GM19328 (cell line): ENCODE data around the gene PLXNC1.

Experiments used
- ATAC-seq: cut with Tn5 transposase; IDR thresholded peaks from one replicate; pipeline ENCODE4 v1.9.1; 2021; ENCODE audit warnings: mild to moderate bottlenecking, moderate library complexity; ENCODE audit not compliant: unreplicated experiment

PLXNC1 gene

DNA sequence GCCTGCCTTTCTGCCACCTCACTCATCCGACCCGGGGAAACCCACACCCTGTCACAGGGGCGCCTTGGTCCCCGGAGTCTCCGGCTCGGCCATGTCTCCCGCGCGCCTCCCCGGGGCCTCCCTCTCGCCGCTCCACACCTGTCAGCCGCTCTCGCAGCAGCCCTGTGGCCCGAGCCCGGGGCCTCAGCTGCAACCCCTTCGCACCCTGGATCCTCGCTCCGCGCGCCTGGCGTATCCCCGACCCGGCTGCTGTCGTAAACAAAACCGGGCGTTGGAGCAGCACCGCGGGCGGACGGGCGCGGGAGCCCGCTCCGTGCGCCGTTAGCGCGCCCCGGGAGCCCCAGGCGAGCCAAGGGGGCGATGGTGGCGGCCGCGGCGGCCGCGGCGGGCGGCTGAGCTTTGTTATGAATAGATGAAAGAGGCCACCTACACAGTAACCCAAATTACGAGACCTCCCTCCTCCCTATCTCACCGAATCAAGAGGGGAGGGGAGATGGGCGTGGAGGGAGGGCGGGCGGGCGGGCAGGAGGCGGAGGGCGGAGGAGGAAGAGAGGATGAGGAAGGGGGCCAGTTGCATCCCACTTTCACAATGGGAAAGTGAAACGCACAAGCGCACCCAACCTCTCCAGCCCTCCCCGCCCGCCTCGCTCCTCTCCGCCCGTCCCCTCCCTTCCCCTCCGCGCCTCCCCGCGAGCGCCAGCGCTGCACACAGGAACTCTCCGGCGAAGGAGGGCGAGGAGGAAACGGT, at the start of gene PLXNC1:
Gene PLXNC1 (plus strand): TSS at position 587 of the 748 bp plus-strand sequence. CDS start 395 bp downstream, outside the sequence.
- ATAC-seq, result peak; percentile 44

DNA sequence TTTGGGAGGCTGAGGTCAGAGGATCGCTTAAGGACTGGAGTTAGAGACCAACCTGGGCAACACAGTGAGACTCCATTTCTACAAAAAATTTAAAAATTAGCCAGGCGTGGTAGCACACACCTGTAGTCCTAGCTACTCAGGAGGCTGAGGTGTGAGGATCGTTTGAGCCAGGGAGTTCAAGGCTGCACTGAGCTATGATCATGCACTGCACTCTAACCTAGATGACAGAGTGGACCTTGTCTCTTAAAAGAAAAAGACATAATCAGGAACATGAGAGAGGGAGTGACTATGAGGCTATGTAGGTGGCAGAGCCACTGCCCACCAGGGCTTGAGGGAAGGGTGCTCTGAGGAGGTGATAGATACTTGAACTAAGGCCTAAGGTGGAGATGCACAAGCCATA, 49.2 kb upstream of the PLXNC1 start:
- ATAC-seq, result no peak

DNA sequence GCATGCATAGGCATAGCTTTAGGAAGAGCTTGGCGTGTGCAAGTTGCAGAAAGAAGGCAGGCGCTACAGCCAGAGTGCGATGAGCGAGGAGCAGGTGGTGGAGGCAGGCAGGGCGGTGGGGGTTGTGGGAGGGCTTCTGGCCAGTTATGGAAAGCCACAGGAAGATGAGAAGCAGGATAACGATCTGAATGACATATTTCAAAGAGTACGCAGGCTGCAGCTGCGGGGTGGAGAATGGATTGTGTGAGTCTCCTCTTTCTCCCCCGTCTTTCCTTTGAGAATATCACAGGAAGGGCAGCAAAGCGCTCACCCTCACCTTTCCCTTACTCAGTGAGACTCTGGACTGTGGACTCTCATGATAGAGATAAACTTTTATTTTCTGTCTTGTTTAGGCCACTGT, 48.7 kb upstream of the PLXNC1 start:
- no peak for ATAC-seq

DNA sequence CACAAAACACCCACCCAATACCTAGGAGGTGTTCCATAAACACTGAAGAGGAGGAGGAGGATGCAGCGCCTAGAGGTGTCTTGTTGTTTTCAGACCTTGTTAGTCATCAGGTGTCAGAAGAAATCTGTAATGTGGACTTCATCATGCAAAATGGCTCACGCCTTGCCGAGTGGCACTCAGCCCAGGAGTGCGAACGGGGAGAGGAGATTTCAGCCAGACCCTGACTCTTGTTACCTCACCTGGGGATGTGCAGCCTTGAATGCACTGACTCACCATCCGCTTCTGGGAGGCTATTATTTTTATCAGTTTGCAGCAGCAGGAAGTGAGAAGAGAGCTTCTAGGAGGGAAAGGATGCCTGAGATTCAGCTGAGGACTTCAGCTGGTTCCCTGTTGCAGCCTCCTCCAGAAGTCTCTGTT, 48.2 kb upstream of the PLXNC1 start:
- no peak for ATAC-seq

DNA sequence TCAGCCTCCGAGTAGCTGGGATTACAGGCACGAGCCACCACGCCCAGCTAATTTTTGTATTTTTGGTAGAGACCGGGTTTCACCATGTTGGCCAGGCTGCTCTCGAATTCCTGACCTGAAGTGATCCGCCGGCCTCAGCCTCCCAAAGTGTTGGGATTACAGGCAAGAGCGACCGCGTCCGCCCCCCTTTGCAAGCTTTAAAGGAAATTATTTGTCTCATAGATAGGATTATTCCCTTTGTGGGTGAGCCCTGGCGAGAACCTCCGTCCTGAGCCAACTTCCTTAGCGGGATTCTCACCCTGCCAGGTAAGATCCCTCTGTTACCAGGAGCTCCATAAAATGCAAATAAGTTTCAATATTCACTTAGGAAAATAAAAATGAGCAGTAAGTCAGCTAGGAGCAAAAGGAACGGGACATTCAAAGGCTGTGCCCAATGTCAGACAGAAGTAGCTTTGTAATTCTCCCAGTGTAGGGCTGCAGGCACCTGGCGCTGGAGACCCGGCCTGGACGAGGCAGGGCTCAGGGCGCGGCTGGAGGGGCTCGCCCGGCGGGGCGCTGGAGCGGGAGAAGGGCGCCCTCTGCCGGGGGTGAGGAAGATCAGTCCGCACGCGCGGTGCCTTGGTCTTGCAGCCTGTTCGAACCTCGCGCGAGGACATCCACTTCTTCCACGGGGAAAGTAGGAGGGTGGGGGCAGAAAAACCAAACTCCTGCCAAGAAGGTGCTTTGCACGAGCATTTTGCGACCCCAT, 47.2 kb upstream of the PLXNC1 start:
- peak; percentile 54 for ATAC-seq

DNA sequence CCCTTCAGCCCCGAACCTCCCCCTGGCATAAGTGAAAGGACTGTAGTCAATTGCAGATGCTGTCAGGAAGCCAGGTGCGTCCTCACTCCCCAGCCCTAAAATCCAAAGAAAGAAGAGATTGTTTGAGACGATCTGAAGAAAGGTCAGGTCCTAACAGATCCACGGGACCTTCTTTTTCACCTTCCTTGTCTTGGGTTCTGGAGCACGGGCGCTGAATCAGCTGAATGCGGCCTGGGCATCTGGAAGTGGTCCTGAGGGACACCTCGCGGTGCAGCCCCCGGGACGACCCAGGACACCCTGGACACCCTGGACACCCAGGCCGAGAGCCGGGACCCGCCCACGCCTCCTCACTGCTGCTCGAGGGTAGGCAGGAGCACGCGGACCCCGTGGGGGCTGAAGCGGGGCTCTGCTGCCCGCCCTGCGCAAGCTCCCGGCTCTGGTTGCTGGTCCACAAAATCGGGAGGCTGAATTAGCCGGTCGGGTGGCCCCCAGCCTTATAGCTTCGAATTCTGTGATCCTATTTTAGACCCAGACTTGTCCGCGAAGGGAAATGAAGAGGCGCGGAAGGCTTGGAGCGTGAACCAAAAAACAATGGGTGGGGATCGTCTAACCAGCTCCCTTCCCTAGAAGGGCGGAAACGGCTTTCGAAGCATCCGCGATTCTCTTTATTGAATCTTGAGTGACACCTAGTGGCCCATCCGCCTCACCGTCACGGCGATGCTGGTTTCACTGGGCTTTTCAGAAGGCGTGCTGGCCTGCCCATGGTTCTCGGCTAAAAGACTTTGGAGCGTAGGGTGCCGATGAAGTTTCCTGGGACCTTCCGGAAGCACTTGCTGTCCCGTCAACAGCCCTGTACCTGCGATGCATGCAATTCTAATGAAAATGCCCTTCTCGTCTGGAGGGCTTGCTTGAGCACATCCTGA, 46.4 kb upstream of the PLXNC1 start:
- peak; percentile 70 for ATAC-seq

DNA sequence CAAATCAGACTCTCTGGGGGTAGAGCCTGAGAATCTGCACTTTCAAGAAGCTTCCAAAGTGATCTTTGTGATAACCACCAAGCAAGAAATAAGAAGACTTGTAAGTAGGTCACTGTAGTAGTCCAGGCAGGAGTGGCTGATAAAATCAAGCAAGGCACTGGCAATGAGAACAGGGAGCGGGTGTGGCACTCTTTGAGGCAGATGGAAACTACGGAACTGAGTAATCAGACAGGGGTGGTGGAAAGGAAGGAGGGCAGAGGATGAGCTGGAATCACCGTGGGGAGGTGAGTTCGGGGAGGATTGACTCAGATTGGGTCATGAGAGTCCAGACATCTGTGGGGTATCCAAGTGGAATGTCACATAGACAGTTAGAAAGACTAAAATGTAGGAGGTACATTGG, 44.4 kb upstream of the PLXNC1 start:
- no peak for ATAC-seq

DNA sequence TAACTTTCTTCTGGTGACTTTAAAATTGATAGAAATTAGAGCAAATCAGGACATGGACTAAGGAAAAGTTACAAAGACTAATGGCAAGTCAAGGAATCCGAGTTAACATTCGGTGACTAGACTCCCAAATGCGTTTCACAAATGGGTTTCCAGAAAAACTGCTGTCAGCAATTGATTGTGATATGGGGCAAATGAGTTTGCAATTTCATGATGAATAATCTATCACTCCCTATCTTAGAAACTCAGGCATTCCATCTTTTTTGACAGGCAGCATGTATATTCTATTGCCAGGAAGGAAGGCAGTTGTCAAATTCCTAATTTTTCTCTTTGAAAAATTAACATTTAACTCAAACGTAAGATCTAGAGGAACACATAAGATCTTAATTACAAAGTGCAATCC, 40.5 kb upstream of the PLXNC1 start:
- ATAC-seq, result no peak

DNA sequence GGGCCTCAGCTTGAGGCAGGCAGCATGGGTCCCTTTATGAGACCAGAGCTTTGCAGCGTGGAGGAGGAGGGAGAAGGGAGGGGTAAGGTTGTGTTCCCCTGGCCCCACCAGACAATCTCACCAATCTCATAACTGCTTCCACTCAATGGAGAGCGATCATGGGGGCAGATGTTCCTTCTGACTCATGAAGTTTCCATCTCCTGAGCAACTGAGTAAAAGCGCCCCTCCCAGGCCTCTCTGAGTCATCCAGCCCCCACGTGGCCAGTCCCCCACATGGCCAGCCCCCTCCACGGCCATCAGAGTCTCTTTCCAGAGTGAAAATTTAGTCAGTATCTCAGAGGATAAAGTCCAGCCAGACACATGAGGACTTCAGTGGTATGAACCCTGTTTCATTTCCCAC, 39.2 kb upstream of the PLXNC1 start:
- no peak for ATAC-seq

DNA sequence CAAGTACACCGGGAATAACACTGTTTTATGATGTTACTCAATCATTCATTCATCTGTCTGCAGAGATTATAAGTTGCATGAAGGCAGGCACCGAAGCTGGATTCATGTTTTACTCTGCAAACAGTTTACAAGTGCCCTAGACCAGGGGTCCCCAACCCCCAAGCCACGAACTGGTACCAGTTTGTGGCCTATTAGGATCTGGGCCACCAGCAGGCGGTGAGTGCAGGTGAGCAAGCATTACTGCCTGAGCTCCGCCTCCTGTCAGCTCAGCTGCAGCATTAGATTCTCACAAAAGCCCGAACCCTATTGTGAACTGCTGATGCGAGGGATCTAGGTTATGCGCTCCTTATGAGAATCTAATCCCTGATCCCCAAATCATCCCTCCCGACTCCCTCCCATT, 38.1 kb upstream of the PLXNC1 start:
- no peak for ATAC-seq

DNA sequence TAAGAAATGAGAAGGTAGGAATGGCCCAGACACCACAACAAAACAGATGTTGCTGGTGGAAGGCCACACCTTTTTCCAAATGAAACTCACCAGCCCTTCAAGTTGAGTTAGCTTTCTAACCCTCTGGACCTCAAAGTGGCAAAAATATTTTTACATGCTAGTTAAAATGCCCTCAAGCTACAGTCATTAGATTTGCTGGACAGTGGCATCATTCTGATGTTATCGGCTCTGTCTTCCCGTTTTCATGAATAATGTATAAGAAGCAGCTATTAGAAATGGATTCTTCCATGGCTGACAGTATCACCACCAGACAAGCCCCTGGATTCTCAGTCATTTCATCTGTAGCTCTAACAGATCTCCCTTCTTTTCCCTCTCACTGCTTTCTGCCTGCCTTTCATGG, 37.1 kb upstream of the PLXNC1 start:
- ATAC-seq, result no peak

DNA sequence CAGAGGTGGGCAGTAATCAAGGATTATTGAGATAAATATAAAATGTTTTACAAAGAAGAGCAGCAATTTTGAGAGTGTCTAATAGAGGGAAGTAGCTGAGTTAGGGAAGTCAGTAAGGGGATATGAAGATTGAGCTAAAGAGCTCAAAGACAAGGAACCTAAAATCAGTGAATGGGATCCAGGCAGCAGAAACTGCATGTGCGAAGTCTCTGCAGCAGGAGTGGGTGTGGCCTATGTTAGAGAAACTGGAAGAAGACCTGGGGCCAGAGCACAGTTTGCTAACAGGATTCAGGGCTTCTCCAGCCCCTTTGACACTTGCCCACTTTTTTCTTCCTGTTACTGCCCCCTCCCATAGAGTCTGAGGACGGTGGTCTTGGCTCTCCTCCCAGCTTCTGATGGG, 36.3 kb upstream of the PLXNC1 start:
- ATAC-seq, result no peak

DNA sequence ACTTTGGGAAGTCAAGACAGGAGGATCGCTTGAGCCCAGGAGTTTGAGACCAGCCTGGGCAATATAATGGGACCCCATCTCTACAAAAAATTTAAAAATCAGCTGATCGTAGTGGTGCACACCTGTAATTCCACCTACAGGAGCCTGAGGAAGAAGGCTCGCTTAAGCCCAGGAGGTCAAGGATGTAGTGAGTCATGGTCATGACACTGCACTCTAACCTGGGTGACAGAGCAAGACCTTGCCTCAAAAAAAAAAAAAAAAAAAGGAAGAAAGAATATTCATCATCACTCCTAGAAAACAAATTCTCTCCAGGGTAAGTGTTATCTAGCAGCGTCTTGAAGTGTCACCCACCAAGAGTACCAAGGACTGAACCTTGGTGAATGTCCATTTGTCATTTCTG, 34.2 kb upstream of the PLXNC1 start:
- ATAC-seq, result no peak

DNA sequence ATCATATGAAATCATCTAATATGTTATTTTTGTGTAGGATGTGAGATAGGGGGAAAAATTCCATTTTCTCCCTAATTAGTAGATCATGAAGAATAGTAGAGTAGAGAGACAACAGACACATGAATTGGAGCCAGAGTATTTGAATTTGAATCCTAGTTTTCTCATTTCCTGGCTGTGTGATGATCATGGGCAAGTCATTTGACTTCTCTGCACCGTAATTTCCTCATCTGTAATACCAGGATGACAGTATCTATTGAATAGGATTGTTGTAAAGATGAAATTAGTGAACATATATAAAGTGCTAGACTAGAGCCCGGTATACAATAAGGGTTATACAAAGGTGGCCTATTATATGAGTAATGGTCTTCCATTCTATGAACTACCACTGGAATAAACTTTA, 32.2 kb upstream of the PLXNC1 start:
- ATAC-seq, result no peak

DNA sequence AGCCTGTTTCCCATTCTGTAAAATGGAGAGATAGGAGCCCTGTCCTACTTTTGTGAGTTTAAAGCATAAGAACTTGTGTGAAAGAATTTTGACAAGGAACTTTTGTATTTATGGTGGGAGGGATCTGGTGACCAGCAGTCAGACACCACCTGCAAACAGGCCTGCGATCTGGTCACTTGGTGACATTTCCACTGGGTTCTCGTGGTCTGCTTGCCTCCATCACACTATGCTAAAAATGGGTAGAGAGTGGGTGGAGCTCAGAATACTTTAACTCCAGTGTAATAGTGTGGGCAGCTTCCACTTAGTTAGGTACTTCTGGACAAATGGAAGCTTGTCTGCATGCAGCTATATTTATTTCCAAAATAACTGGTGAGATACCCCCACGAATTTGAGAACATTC, 26.5 kb upstream of the PLXNC1 start:
- ATAC-seq, result no peak

DNA sequence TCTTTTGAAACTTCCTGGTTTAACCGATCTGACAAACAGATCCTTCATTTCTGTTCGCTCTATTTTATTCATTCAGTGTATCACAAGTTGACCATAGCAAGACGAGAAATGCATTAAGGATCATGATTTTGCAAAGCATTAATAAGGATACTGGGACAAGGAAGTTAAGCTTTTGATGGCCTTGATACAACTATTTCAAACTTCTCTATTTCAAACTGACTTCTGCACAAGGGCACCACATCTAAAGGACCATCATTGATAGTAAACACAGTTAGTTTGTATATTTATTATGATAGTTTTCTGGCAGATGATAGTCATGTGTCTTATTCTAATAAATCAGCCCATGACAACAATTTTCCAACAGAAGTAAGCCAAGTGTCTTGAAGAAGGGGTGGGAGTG, 25.8 kb upstream of the PLXNC1 start:
- no peak for ATAC-seq

DNA sequence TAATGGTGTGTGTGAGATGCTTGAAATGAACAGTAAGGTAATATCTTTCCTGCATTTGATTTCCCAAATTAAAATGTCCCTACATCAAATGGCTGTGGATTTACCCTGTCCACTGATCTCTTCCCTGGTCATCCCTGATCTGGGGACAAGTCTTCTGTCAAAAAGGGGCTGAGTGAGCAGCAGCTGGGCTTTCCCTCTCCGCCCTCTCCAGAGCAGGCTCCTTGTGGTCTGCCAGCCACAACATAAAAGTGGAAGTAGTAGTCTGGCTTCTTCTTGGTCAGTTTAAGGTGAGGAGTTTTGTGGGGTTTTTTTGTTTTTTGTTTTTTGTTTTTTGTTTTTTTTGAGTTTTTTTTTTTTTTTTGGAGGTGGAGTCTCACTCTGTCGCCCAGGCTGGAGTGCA, 25.2 kb upstream of the PLXNC1 start:
- ATAC-seq, result no peak

DNA sequence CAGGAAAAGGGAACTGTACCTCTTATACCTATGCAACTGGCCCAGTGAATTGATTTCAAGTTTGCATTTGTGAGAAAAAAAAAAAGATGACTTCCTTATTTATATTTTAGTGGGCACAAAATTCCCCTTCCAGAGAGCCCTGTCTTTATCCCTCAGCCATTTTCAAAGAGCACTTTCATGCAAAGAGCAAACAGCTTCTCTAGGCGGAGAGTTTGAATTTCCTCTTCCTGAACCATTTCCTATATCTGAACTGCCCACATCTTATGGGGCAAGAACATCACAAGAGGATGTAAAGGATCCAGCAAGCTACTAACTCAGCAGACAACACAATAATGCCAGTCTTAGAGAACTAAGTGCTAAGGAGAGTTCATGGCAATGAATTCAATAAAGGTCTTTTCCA, 22.3 kb upstream of the PLXNC1 start:
- no peak for ATAC-seq

DNA sequence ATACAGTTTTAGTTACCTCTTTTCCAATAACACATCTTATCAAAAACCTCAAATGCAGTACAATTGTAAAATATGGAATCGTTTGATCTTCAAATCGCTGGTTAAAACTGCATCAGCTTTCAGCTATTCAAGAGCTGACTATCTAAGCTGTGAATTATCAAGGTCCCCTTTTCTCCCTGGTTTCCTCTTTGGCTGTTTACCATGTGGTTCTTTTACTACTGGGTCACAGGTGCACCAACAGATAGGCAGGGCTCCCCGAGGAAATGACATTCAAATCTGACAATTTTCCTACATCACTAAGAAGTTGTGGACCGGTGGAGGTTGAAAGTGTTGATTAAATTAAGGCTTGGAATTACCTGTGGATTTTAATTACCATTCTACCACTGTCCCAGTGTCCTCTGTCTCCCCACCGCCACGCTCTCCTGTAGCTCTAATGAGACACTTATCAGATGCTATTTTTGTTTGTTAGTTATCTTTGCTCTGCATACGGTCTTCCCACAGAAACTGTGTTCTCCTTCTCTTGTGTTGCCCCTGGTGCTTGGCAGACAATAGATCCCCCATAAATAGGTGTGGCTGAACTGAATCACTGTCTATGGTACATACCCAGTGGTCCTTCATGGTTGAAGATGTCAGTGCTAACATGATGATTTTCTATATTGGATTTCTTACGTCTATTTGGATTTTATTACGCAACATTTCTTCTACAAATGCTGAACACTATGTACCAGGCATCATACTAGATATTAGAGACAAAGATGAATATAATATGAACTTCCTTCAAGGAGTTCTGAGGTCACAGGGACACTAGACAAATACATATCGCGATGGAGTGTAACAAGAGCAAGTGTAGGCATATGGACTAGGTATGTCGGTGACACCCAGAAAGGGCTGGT, 20.9 kb upstream of the PLXNC1 start:
- ATAC-seq, result no peak

DNA sequence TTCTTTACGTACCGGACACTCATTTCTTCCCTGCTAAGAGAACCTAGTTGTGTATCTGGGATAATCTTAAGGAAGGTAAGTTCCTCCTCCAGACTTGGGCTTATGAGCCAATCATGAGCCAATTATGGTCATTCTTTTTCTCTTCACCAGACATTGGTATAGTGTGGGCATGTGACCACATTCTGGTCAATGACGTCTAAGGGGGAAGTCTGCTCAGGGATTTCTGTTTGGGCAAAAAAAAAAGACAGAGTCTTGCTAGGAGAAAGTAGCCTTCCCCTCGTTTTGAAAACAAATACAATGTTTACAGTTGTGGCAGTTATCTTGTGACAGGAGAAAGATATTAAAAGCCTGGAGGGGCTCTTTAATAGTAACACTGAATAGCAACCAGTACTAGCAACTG, 20.1 kb upstream of the PLXNC1 start:
- ATAC-seq, result no peak
